Neutrophil (primary cell): ENCODE results near the gene DRD2.

Source experiments
- H3K27ac ChIP-seq: fragments of 200-600 bp; sonication (generic); 2 replicates; pipeline ENCODE4 v1.5.1; 2016; ENCODE audit warnings: mild to moderate bottlenecking, moderate library complexity
- H3K27me3 ChIP-seq: fragments of 200-600 bp; sonication (generic); 2 replicates; pipeline ENCODE4 v1.6.0; 2016; ENCODE audit warnings: mild to moderate bottlenecking
- H3K36me3 ChIP-seq: fragments of 200-600 bp; sonication (generic); 2 replicates; pipeline ENCODE4 v1.5.1; 2017
- H3K4me1 ChIP-seq, 2 experiments: fragments of 200-600 bp in 1 of 2; sonication (generic) in 1 of 2; 1 replicate in 1 of 2; 2 replicates in 1 of 2; pipeline versions ENCODE4 v1.5.1 to v1.6.1; 2013 to 2016; ENCODE audit warnings: low read depth in 1 of 2, low read length in 1 of 2, mild to moderate bottlenecking in 1 of 2, moderate library complexity in 1 of 2; ENCODE audit not compliant: control insufficient read depth in 1 of 2, insufficient read depth in 1 of 2
- H3K4me3 ChIP-seq, 2 experiments: fragments of 200-600 bp in 1 of 2; sonication (generic) in 1 of 2; 1 replicate in 1 of 2; 2 replicates in 1 of 2; pipeline ENCODE4 v1.5.1; 2013 to 2016; ENCODE audit warnings: low read depth in 1 of 2, low read length in 1 of 2, mild to moderate bottlenecking in 1 of 2, moderate library complexity in 1 of 2
- H3K9me3 ChIP-seq: fragments of 200-600 bp; sonication (generic); 2 replicates; pipeline ENCODE4 v1.5.1; 2016
- TF ChIP-seq, protein P1 (sequence below): fragments of 200-600 bp; sonication (generic); IDR thresholded peaks from 2 replicates; pipeline ENCODE4 v1.5.1; 2016; ENCODE audit warnings: antibody characterized with exemption

DRD2 gene

DNA sequence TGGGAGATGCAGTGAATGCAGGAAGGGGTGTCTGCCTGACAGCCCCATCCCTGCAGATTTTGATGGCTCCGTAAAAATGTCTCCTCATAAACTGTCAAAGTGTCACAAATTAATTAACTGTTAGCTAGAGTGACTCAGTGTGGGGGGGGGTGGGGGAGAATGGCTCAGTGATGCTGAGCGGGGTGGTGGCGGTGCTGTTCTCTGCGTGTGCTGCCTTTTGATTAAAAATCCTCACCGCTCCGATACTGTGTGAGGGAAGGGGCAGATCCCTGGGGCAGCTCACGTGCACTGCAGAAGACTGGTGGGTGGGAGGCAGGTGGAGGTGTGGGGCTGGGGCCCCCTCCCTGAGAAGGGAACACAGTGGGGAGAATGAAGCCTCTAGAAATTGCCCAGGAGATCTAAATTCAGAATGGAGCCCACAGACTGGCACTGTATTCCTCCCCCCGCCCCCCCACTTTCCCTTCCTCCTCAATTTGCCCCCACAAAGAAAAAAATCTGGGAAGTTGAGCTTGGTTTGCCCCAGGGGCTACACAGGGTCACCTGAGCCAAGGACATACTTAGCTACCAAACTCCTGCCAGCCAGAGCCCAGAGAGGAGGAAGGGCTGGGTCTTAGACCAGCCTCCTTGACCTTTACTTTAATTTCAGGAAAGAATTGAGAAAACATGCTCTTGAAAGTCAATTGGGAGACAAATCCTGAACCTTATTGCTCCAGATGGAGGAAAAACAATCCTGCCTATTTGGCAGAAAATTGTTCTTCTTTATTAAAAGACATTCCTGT lies 39.8 kb downstream of the DRD2 start:
- Histone ChIP-seq H3K9me3 (no peaks in the 10 kb centered on the region), H3K27me3 (no peaks in the 10 kb centered on the region), H3K4me1 (no peaks in the 10 kb centered on the region), H3K36me3 (no peaks in the 10 kb centered on the region), H3K4me3 (no peak overlapping the region), H3K27ac (no peak overlapping the region)
- TF ChIP-seq, protein P1, sequence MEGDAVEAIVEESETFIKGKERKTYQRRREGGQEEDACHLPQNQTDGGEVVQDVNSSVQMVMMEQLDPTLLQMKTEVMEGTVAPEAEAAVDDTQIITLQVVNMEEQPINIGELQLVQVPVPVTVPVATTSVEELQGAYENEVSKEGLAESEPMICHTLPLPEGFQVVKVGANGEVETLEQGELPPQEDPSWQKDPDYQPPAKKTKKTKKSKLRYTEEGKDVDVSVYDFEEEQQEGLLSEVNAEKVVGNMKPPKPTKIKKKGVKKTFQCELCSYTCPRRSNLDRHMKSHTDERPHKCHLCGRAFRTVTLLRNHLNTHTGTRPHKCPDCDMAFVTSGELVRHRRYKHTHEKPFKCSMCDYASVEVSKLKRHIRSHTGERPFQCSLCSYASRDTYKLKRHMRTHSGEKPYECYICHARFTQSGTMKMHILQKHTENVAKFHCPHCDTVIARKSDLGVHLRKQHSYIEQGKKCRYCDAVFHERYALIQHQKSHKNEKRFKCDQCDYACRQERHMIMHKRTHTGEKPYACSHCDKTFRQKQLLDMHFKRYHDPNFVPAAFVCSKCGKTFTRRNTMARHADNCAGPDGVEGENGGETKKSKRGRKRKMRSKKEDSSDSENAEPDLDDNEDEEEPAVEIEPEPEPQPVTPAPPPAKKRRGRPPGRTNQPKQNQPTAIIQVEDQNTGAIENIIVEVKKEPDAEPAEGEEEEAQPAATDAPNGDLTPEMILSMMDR = no peak

DNA sequence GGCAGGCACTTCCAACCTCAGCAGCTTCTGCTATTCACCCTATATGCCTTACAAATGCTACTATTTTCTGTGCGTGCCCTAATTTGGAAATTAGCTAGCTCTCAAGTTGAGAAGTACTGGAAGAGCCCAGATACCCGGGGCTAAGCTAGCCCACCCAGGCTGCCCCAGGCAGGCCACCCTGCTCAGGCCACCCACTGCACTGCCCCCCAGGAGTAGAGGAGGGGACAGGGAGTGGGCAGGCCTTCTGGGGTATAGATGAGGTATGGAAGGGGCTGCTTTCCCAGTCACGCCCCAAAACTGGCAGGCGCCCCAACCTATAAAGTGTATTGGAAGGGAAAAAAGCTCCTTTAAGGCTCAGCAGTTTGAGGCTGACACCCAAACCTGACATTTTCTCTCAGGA lies 43.5 kb downstream of the DRD2 start:
- H3K9me3 ChIP-seq = no peaks in the 10 kb centered on the region
- H3K36me3 ChIP-seq = no peaks in the 10 kb centered on the region
- no peak overlapping the region for H3K4me3 ChIP-seq
- H3K4me1 ChIP-seq = no peaks in the 10 kb centered on the region
- TF ChIP-seq, protein P1 = no peak
- H3K27me3 ChIP-seq = no peaks in the 10 kb centered on the region
- no peak overlapping the region for H3K27ac ChIP-seq

DNA sequence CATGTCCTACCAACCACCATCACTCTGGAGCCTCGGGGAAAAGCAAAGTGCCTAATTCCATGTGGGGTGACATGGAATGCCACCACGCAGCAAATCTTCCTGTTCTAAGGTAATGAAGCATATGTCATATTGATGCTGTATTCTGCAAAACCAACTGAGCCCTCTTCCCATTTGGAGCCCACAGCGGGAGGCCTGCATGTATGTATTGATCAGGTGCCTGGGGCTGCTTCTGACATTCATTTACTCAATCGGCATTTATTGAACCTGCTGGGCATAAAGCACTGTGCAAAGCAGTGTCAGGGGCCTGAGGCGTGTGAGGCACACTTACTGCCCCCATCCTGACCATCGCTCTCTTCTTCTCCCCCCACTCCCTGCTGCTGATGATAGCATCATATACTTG lies 48.5 kb downstream of the DRD2 start:
- Histone ChIP-seq H3K36me3 (no peaks in the 10 kb centered on the region), H3K4me3 (no peak overlapping the region), H3K27me3 (no peaks in the 10 kb centered on the region), H3K27ac (no peak overlapping the region), H3K9me3 (no peaks in the 10 kb centered on the region), H3K4me1 (no peaks in the 10 kb centered on the region)
- TF ChIP-seq, protein P1 = no peak

DNA sequence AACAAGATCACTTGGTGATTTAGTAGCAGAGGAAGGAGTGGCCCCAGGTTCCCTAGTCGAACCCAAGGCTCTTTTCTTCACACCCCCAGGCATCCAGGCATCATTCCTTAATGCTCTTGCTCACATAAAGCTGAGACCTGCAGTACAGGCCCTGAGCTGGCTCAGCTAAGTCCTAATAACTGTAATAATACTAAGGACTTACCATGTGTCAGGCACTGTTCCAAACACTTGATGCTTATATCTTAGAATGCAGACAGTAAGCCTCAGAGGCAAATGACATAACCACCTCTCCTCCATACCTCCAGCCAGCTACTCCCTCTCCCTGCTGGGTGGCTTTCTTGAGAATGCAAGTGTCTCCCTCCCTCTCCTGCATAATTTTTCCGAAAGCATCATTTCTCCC lies 54.4 kb downstream of the DRD2 start:
- Histone ChIP-seq H3K4me3 (no peak overlapping the region), H3K4me1 (no peaks in the 10 kb centered on the region), H3K9me3 (no peaks in the 10 kb centered on the region), H3K36me3 (no peaks in the 10 kb centered on the region), H3K27ac (no peak overlapping the region), H3K27me3 (no peaks in the 10 kb centered on the region)
- TF ChIP-seq, protein P1 = no peak

DNA sequence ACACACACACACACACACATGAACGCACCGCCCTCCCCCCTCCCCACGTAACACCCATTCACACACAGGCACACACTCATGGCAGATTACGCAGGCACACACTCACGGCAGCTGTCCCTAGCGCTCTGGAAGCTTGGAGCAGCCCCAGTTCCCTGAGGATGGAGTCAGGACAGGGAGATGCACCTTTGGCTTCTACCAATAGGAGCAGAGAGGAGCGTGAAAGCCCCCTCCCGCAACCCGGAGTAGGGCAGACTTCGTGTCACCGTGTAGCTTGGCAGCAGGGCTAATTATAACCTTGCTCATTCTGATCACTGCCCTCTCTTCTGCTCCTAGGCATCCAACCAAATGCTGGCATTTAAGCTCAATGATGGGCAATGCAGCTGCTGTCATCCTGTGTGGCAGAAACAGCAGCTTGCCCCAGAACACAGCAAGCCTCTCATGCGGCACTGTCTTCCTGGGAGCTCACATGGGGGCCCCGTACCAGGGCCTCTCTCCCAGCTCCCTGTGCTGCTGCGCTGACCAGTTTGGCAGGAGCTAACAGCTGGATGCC lies 55.7 kb downstream of the DRD2 start:
- no peaks in the 10 kb centered on the region for H3K4me1 ChIP-seq
- no peaks in the 10 kb centered on the region for H3K27me3 ChIP-seq
- H3K36me3 ChIP-seq = no peaks in the 10 kb centered on the region
- TF ChIP-seq, protein P1 = no peak
- no peak overlapping the region for H3K4me3 ChIP-seq
- H3K9me3 ChIP-seq = no peaks in the 10 kb centered on the region
- no peak overlapping the region for H3K27ac ChIP-seq
